ENCODE data around the gene ALDH1L1. TPM values are rescaled to one million over a fixed set of nuclear protein-coding genes. Genes with fewer than 3 reads are reported as not detected.

ALDH1L1 gene
- total RNA-seq, 1 donor, result 0.18 TPM

DNA sequence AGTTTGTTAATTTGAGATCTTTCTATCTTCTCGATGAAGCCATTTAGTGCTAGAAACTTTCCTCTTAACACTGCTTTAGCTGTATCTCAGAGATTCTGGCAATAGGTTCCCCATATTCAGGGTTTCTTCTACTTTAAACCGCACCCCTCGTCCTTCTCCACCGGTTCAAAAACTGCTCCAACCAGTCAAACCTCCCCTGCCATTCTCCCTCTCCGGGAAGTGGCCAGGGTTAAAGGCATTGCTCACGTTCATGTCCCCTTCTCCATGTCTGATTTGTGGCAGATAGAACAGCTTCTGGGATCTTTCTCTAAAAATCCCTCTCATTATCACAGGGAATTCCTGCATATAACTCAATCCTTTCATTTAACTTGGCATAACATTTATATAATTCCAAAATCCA, 14.4 kb downstream of the ALDH1L1 start:
- TF ChIP-seq, protein P1, sequence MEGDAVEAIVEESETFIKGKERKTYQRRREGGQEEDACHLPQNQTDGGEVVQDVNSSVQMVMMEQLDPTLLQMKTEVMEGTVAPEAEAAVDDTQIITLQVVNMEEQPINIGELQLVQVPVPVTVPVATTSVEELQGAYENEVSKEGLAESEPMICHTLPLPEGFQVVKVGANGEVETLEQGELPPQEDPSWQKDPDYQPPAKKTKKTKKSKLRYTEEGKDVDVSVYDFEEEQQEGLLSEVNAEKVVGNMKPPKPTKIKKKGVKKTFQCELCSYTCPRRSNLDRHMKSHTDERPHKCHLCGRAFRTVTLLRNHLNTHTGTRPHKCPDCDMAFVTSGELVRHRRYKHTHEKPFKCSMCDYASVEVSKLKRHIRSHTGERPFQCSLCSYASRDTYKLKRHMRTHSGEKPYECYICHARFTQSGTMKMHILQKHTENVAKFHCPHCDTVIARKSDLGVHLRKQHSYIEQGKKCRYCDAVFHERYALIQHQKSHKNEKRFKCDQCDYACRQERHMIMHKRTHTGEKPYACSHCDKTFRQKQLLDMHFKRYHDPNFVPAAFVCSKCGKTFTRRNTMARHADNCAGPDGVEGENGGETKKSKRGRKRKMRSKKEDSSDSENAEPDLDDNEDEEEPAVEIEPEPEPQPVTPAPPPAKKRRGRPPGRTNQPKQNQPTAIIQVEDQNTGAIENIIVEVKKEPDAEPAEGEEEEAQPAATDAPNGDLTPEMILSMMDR (IDR thresholded peaks at IDR 0.05; ENCODE audit: insufficient read depth, low read length), result no peak
- H3K4me3 ChIP-seq (ENCODE audit: low read depth, low read length), result no peak overlapping the region
- no peak for DNase-seq (ENCODE audit: low read depth)

- no peak for DNase-seq (ENCODE audit: low read depth)
- TF ChIP-seq, protein P1 (IDR thresholded peaks at IDR 0.05; ENCODE audit: insufficient read depth, low read length), result no peak
- H3K4me3 ChIP-seq (ENCODE audit: low read depth, low read length), result no peak overlapping the region
These were observed 19.1 kb downstream of the ALDH1L1 start for GRCh38 chr3:126161309-126161708.

DNA sequence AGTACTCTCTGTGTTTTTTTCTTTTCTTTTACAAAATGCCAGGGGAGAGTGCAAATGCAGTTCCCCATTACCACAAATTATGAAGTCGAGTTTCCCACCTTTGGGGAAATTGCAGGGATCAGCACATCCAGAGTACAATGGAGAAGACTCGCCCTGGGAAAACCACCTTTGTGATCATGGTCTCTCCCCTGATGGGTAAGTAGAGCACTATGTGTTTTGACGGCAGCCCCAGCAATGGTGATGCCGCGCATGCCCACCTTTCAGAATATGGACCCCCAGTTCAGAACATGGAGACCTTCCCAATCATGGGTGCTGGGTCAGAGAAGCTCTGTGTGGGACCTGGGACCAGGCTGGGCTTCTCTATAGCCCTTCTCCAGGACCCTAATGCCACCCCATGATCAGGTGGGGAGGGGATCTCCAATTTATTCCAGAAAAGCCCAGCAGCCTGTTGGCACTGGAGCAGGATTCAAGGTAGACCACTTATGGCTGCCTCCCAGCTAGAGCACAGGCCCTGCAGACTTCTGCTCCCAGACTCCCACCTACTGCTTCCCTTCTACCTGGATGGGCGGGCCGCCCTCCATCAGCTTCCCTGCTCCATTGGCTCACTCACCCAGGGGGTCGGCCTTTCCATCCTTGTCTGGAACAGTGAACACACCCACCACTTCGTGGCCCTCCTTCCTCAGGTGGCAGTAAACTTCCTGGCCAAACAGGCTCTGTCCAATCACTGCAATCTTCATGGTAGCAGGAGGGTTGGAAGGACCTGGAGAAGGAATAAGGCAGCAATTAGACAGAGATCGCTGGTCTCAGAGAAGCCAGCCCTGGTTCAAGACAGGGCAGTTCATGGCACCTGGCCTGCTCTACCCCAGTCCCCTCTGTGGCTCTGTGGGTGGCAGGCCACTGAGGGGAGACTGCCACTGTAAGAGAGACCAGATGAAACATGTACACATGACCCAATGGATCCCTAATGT, 19.9 kb downstream of the ALDH1L1 start:
- TF ChIP-seq, protein P1 (IDR thresholded peaks at IDR 0.05; ENCODE audit: insufficient read depth, low read length), result no peak
- no peak overlapping the region for H3K4me3 ChIP-seq (ENCODE audit: low read depth, low read length)
- no peak for DNase-seq (ENCODE audit: low read depth)

GRCh38 chr3:126159476-126159875, 20.9 kb downstream of the ALDH1L1 start:
- TF ChIP-seq, protein P1 (IDR thresholded peaks at IDR 0.05; ENCODE audit: insufficient read depth, low read length), result no peak
- no peak overlapping the region for H3K4me3 ChIP-seq (ENCODE audit: low read depth, low read length)
- no peak for DNase-seq (ENCODE audit: low read depth)

- no peak for DNase-seq (ENCODE audit: low read depth)
- no peak overlapping the region for H3K4me3 ChIP-seq (ENCODE audit: low read depth, low read length)
- TF ChIP-seq, protein P1 (IDR thresholded peaks at IDR 0.05; ENCODE audit: insufficient read depth, low read length), result no peak
These were observed 21.4 kb downstream of the ALDH1L1 start for GRCh38 chr3:126158912-126159454.

DNA sequence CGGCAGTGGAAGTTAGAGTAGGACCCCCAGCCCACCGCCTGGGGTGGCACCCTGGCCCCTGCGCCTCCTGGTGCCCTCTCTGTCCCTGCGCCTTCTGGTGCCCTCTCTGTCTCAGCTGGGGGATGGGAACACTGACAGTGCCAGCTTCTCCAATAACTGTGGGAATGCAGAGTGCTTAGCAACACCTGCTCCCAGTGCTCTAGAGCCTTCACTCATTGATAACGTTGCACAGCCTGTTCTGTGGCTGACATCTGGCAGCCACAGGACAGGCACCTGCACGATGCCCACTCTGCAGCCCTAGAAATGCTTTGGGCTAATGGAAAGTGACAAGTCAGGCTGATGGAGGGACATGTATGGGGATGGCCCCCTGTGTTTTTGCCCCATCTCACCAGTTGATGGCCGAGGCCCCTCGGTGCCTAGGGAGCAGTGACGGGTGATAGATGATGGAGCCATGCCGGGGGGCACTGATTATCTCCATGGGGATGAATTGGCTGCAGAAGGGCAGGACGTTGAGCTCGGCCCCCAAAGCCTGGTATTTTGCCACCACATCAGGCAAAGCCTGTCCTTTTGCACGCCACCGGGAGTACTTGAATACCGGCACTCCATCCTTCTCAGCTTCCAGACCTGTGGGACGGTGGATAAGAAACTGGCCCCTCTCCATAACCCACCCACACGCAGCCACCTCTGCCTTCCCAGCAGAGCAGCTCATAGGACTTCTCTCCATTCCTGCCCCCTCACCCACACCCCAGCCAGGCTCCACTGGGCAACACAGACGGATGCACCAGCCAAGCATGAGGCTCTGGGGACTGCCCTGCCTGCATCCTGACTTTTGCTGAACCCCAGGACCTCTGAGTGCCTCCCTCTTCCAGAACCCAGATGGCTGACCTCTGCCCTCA, 22.1 kb downstream of the ALDH1L1 start:
- no peak for DNase-seq (ENCODE audit: low read depth)
- no peak overlapping the region for H3K4me3 ChIP-seq (ENCODE audit: low read depth, low read length)
- TF ChIP-seq, protein P1 (IDR thresholded peaks at IDR 0.05; ENCODE audit: insufficient read depth, low read length), result no peak

All from fibroblast of the aortic adventitia (primary cell).